Non-pigmented ciliary epithelial cell (primary cell): ENCODE data around the gene CHPT1.

Experiments
- DNase-seq: peaks from one replicate; pipeline ENCODE4 v3.0.0-alpha.2; 2010; ENCODE audit warnings: low read depth

The CHPT1 gene

GRCh38 chr12:101763246-101763931 lies 65.9 kb downstream of the CHPT1 start:
- DNase-seq = no peak

- no peak for DNase-seq
Observed at GRCh38 chr12:101764051-101764792, 66.8 kb downstream of the CHPT1 start.

- DNase-seq = no peak
Observed at GRCh38 chr12:101767537-101767936, 70.1 kb downstream of the CHPT1 start.

- DNase-seq = no peak
Observed at GRCh38 chr12:101768781-101769180, 71.3 kb downstream of the CHPT1 start.

- no peak for DNase-seq
Observed at GRCh38 chr12:101769865-101770264, 72.4 kb downstream of the CHPT1 start.

GRCh38 chr12:101772012-101772775 lies 74.8 kb downstream of the CHPT1 start:
- no peak for DNase-seq

GRCh38 chr12:101773650-101774162 lies 76.3 kb downstream of the CHPT1 start:
- peak; percentile 30 for DNase-seq

GRCh38 chr12:101775816-101776215 lies 78.4 kb downstream of the CHPT1 start:
- no peak for DNase-seq

- no peak for DNase-seq
Observed at GRCh38 chr12:101777485-101777884, 80.0 kb downstream of the CHPT1 start.

- DNase-seq = no peak
Observed at GRCh38 chr12:101777978-101778377, 80.5 kb downstream of the CHPT1 start.
